GM21723 (cell line): Measurements from ENCODE around the gene CDT1.
"Not testable (repeated sequence)": the region's sequence is repeated elsewhere in the genome, so short reads cannot be mapped to it uniquely, and the experiment has no call there.

Experiments used
- ATAC-seq: cut with Tn5 transposase; IDR thresholded peaks from one replicate; pipeline ENCODE4 v1.9.1; 2021; ENCODE audit warnings: mild to moderate bottlenecking, moderate library complexity; ENCODE audit not compliant: unreplicated experiment

The CDT1 gene

DNA sequence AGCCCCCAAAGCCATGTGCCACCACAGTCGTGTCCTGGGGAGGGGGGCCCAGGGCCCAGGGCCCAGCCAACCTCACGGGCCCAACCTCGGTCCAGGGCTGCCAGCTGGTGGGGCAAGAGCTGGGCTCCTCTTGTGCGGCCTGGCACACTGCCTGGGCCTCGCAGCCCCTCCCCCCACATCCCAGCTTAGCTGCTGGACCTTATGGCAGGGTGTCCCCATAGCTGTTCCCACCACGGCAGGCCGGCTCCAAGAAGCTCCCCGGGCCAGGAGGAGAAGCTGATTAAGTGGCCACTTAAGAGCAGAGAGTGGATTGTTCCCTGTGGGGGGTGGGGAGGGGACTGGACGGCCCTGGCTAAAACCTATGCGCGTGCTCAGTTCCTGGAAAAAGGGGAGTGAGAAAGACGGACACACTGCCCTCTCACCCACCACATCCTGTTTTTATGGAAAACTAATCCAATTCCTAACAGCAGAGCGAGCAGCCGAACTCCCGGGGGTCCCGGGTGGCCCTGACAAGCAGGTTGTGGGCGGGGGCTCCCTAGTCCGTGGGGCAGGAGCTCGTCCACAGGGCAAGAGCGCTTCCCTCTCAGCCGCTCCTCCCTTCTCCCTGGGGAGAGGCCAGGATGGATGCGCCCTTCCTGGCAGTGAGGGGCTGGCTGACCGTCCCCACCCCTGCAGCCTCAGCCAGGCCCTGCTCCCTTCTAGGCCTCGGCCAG lies 35.4 kb upstream of the CDT1 start:
- no peak for ATAC-seq

DNA sequence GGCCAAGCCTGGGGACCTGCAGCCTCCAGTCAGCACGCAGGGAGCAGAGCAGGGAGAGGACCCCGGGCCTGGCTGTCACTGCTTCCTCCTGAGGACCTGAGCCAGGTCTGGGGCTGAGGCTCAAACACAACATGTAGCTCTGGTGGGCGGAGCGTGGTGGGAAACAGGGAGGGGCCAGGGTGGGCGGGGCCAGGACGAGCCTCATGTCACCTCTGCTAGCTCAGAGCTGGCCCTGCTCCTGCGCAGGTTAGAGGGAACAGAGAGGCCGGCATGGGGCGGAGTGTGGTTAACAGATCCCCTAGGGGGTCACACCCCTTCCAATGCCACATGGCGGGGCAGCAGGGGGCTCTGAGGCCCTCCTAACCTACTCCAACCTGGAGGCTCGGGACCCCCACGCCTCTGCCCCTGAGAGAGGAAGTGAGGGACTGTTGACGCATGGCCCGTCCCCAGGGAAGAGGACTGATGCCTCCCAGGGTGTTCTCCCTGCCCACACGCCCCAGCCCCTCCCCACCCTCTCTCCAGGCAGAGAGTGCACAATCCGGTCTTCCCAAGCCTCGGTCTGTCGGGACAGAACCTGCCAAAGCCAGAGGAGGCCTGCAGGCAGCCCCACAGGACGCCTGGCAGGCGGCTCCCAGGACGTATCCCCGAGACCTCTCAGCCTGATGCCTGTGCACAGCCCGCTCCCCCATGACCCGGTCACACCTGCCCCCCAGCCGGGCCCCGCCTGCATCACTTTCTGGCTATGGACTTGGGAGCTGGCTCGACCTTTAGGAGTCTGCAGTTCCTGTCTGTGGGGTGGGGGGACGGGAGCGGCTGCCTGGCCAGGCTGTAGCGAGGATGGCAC lies 33.8 kb upstream of the CDT1 start:
- ATAC-seq, result no peak

DNA sequence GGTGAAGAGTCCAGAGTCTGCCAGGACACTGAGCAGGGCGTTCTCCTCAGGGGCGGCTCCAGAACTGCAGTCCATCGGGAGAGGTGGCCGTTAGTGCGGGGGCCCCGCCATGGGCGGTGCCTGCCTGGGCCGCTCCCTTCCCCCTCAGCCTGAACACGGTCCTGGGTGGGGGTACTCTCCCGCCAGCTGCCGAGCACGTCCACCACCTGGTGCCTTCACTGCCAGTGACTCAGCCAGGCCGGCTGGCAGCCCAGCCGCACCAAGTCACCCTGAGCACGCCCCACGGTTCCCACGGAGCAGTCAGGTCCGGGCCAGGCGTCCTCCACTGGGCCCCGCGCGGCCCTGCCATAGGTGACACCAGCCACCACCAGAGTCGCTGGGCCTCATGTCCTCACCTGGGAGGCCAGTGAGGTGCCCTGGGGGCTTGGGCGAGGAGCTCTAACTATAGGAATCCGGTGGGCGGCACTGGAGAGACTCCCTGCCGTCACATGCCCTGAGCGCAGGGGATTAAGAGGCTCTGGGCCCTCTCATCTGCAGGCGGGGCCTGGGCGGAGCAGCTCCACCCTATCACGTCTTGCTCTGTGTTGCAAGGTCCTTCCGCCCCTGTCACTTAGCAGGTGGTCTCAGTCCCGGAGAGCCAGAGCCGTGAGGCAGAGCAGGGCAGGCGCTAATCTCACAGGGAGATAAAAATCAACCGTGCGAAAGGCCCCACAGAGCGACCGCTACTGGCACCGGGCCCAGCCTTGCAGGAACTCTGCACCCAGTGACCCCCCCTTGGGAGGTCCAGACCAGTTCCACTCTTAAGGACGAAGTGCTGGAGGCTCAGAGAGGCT lies 32.9 kb upstream of the CDT1 start:
- ATAC-seq, result no peak

DNA sequence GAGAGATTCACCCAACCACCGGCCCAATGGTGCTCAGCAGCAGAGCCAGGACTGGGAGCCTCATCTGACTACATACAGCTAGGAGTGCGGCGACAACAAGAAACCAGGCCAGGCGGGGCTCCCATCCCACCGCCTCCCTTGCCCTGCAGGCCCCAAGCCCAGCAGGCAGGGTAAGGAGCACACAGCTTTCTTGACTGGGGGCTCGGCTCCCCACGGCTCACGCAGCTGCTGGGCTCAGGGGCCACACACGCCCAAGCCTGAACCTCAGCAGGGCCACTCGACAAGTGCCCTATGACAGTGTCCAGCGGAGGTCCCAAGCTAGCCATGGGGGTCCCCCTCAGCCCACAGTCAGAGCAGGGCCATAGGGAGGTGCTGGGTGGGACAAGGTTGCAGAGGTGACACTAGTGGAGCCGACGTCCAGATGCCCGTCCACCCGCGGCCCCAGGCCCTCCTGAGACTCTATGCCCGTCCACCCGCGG lies 32.3 kb upstream of the CDT1 start:
- ATAC-seq, result no peak

DNA sequence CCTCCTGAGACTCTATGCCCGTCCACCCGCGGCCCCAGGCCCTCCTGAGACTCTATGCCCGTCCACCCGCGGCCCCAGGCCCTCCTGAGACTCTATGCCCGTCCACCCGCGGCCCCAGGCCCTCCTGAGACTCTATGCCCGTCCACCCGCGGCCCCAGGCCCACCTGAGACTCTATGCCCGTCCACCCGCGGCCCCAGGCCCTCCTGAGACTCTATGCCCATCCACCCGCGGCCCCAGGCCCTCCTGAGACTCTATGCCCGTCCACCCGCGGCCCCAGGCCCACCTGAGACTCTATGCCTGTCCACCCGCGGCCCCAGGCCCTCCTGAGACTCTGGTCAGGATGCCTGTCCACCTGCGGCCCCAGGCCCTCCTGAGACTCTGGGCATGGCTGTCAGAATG lies 31.8 kb upstream of the CDT1 start:
- ATAC-seq, result not testable (repeated sequence)

DNA sequence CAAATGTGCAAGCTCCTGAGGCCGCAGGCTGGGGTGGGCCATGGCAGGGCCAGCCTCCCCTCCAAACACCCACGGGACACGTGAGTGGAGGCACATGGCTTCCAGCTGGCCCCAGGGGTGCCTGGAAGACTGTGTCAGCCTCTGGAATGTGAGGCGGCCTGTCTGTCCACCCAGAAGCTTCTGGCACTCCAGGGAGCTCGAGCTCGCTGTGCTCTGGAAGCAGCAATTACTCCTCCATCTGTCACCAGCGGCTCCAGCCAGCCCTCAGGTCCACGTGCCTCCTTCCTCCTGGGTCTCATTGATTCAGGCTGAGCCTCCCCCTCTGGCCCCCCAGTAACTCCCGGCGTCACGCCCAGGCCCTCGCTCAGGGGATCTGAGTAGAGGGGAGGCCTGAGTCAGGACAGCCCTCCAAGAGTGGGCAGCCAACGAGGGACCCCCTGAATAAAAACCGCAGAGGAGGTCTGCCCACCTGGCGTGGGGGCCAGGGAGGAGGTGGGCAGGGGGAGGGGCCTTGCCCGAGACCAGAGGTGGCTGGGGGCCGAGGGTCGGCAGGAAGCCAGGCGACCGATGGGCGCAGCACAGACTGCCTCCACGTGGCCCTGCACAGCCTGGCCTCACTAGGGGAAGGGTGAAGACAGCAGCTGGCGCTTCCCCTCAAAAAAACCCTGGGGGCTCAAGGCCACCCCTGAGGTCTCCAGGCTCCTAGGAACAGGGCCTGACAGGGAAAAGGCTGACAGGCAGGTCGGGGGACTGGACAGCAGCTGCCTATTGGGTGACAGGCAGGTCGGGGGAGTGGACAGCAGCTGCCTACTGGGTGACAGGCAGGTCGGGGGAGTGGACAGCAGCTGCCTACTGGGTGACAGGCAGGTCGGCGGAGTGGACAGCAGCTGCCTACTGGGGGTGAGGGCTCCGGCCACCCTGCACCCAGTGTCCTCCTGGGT lies 30.4 kb upstream of the CDT1 start:
- ATAC-seq, result no peak

DNA sequence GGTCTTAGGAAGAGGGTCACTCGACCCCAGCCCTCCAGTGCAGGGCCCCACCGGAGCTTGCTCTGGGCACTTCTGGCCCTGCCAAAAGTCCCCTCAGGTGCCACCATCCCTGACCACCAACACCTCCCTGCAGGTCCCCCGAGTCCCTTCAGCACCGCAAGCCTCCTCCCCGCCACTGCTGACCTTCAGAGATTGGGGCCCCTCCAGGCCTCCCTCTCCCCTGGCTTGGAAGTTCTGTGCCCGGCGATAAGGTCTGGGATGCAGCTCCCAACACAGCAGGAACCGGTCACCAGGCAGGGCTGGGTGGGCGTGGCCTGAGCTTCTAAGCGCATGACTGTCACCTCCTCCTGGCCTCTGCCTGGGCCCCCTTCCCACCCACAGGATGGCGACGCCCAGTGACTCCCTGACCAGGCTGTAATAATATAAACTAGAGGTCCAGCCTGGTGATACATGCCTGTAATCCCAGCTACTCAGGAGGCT lies 29.7 kb upstream of the CDT1 start:
- no peak for ATAC-seq

DNA sequence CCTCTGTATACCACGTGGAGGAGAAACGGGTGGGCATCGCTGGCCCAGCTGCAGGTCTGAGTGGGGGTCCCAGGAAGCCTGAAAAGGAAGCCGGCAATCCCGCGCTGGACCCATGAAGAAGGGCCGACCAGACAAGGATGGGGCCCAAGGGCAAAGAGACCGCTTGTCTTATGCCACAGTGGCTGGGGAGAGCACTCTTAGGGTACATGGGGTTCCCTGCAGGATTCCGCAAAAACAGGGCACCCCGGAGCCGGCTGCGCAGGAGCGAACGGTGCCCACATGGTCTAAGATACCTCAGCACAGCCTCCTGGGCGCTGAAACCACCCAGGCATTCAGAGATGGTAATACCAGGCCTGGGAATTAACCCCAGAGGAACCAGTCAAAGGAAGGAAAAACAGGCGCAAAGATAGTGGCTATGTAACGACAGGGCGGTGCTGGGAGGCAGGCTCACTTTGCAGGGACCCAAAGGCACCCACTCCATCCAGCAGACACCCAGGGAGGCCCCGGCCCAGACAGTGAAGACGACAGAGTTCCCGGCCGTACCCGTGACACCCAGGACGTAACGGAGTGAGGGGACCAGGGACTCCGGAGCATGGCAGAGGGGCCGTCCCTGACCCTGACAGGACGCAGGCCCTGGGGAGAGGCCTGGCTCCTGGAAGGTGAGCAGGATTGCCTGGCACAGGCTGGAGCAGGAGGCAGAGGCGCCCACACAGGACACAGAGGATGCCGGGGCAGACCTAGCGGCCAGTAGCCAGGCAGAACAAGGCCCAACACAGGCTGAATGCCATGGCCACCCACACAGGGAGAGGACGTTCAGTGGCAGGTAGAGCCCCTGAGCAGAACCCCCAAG lies 28.8 kb upstream of the CDT1 start:
- no peak for ATAC-seq

DNA sequence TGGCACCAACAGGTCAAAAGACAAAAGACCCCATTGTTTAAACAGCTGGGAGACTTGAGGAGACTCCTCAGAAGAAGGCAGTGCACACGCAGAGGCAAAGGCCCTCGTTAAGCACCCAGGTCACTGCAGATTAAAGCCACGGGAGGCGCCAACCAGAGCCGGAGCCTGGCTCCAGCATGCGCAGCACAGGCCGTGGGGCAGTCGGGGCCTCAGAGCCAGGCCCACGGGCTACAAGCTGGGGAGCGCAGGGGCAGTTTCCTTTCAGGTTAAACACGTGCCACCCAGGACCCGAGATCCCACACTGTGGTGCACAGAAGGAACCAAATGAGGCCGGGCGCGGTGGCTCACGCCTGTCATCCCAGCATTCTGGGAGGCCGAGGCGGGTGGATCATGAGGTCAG lies 27.8 kb upstream of the CDT1 start:
- no peak for ATAC-seq

DNA sequence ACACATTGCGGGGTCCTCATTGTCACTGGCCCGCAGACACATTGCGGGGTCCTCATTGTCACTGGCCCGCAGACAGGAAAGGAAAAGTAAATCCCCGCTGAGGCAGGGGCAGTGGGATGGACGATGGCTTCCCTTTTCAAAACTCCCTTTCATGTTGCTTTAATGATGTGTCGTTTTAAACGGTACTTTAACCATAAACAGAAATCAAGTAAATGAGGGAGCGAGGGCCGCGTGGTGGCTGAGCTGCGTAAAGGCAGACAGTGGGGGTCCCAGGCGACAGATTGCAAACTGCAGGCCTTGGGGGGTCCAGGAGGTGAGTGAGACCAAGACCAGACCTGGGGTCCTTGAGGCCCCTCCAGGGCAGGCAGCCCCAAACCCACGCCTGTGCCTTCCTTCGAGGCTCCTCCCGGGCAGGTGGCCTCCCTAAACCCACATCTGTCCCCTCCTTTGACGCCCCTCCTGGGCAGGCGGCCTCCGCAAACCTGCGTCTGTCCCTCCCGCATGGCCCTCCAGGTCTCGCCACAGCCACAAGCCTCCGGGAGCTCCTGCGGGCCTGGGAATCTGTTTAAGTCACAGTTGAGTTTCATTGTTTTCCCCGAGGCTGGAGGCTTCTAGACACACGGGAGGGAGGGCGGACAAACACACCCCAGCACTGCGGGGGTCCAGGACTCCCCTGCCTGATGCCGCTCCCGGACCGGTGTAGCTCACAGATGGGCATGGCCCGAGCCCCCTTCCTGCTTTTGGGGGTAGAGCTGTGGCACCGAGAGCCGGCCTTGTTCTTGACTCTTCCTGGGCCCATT lies 25.9 kb upstream of the CDT1 start:
- no peak for ATAC-seq

DNA sequence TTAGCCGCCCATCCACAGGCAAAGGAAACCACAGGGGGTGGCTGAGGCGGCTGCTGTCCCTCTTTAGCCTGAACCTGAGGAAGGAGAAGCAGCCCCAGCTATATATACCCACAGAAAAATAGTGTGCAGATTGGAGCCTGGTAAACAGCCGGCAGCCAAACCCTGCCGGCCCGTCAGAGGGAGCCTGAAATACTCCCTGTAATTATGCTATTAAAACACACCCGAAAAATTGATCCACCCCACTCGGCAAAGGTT lies 25.4 kb upstream of the CDT1 start:
- no peak for ATAC-seq

DNA sequence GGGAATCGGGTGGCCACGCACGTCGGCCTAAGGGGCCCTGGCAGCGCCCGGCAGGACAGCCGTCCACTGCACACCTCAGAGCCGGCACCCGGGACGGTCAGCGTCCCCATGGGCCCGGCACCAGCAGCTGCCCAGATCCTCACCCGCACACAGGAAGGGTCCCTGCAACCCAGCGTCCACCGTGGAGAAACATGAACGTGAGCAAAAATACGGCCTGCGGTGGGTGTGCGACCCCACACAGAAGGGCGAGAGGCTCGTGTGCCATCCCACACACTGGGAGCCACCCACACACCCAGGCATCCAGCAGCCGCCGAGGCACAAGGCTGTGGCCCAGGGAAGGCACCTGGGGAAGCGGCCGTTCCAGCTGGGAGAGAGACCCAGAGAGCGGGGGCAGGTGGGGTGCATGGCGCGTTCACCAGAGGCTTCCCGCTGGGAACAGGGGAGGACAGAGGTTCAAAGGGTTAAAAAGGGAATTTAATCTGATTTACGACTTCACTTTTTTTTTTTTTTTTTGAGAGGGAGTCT lies 25.0 kb upstream of the CDT1 start:
- ATAC-seq, result no peak

DNA sequence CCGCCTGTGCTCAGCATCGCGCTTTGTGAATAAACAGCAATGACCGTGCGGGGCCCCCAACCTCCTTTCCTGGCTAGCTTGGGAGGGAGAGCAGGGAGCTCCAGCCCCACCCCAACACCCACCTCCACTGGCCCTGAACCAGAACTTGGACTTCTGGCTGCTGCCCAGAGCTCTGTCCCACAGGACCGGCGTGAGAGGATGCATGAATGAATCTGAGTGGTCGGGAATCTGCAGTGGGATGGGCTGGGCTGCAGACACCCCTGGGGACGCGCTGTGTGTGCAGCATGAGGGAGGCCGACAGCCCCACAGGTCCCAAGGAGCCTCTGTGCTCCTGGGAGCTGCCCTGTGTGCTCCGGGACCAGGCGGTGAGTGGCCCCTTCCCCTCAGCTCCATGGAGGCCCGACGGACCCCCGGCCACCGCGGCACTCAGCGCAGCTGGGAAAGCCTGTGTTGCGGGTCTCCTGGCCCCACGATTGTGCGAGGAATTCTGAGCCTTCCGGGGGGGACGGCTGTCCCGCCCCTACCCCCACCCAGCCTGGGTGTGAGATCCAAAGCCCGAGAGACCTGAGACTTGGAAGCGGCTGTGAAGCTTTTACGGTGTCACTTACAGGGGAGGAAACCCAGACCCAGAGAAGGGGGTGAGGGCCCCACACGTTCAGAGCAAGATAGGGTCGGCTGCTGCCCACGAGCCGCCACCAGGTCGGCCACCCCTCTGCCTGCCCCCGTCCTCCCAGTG lies 24.0 kb upstream of the CDT1 start:
- ATAC-seq, result no peak

DNA sequence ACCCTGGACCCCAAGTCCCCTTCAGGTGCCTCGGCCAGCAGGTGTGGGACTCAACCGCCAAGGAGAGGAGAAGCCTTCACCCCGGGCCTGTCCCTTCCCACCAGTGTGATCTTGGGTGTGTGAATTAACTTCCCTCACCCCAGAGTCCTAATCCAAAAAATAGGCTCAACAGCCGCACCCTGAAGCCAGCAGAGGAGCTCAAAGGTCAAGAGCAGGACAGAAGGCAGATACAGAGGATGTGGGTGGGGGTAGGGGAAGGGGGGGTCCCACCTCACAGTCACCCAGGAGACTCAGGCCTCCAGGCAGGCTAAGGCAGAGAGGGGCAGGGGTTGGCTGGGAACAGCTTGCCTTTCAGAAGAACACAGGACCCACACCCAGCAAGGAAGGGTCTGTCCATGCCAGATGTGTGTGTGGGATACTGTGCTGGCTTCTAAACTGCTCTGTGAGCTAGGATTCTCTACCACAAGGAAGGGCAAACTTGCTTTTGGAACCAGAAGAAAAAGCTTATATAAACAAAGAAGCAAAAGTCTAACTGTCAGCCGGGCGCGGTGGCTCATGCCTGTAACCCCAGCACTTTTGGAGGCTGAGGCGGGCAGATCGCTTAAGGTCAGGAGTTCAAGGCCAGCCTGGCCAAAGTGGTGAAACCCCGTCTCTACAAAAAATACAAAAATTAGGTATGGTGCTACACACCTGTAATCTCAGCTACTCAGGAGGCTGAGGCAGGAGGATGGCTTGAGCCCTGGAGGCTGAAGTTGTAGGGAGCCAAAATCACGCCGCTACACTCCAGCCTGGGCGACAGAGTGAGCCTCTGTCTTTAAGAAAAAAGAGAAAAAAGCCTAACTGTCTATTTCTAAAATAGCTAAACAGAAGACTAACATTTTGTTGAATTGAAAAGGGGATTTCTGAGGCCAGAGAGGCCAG lies 23.2 kb upstream of the CDT1 start:
- ATAC-seq, result no peak

DNA sequence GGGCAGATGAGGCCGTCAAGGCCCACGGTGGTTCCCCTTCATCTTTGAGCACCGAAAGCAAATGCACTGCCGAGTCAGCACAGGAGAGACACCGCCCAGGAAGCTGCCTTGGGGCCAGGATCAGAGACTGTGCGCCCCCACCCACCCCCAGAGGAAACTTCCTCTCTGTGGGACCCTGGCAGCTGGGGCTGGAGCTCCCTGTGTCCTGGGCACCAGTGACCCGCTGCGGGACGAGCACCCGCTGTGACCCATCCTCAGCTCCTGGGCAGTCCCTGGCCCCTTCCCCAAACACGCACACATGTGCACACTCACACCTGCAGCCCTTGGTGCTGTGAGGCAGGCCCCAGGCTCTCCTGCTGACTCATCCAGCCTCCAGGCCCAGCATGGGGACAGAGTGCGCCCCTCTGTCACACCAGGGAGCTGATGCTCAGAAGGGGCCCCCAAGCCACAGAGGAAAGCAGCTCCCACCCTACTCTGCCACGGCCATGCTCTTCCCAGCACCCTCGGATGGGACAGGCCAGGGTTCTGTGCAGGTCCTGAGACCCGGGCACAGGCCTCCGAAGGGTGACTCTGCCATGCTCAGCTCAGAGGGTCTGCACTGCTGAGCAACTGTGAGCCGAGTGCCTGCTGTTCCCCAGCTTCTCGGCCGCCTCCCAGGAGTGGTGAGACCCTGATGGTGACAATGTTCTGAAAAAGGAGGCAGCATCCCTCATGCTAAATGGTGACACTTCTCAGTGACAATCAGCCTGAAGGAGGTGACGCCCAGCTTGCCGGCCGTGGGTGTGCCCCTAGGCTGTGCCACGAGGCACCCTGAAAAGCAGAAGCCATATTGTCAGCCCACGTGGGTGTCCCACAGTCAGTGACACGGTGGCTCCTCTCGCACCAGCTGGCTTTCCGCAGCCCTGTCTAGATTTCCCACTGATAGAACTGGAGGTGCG lies 22.2 kb upstream of the CDT1 start:
- ATAC-seq, result no peak
